Medulla oblongata (tissue), 1 donor: ENCODE data around the gene CHID1.

ENCODE experiments used
- DNase-seq: peaks from one replicate; pipeline ENCODE4 v3.0.0-alpha.2; 2015; ENCODE audit errors: extremely low spot score

CHID1 gene

GRCh38 chr11:865462-866430 lies 44.9 kb downstream of the CHID1 start:
- no peak for DNase-seq

- DNase-seq, result no peak
These were observed 45.7 kb downstream of the CHID1 start for GRCh38 chr11:864898-865297.

GRCh38 chr11:863910-864827 lies 46.4 kb downstream of the CHID1 start:
- no peak for DNase-seq

GRCh38 chr11:863023-863909 lies 47.3 kb downstream of the CHID1 start:
- no peak for DNase-seq

GRCh38 chr11:862696-863022 lies 48.0 kb downstream of the CHID1 start:
- no peak for DNase-seq

GRCh38 chr11:862081-862661 lies 48.4 kb downstream of the CHID1 start:
- no peak for DNase-seq

GRCh38 chr11:861105-861479 lies 49.5 kb downstream of the CHID1 start:
- no peak for DNase-seq

GRCh38 chr11:860234-861104 lies 50.1 kb downstream of the CHID1 start:
- no peak for DNase-seq

- peak; percentile 77 for DNase-seq
These were observed 51.0 kb downstream of the CHID1 start for GRCh38 chr11:859394-860131.

GRCh38 chr11:858762-859339 lies 51.8 kb downstream of the CHID1 start:
- DNase-seq, result no peak

- DNase-seq, result no peak
These were observed 52.4 kb downstream of the CHID1 start for GRCh38 chr11:858053-858761.

- no peak for DNase-seq
These were observed 54.2 kb downstream of the CHID1 start for GRCh38 chr11:856397-856796.

- no peak for DNase-seq
These were observed 54.8 kb downstream of the CHID1 start for GRCh38 chr11:855796-856195.

- DNase-seq, result no peak
These were observed 55.3 kb downstream of the CHID1 start for GRCh38 chr11:855330-855674.

GRCh38 chr11:854601-855329 lies 55.8 kb downstream of the CHID1 start:
- DNase-seq, result no peak

- DNase-seq, result no peak
These were observed 56.7 kb downstream of the CHID1 start for GRCh38 chr11:853682-854448.

GRCh38 chr11:852762-853161 lies 57.8 kb downstream of the CHID1 start:
- no peak for DNase-seq
